ENCODE data around the gene CTU2.

DNA sequence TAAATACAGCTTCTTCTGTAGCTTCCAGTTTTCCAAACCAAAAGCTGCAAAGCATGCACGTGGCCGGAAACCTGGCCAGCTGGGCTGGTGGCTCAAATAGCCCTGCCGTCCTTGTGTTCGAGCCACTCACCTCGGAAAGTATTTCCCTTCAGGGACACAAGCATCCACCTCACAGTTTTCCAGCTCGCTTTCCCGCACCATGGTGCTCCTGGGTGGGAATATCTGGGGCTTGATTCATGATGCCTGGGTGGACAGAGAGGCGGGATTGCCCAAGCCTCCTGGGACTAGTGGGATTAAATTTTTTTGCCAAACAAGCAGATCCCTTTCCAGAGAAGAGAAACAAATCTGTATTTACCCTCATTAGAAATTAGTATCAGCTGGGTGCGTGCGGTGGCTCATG lies 36.3 kb upstream of the CTU2 start:
- TF ChIP-seq, protein P1, sequence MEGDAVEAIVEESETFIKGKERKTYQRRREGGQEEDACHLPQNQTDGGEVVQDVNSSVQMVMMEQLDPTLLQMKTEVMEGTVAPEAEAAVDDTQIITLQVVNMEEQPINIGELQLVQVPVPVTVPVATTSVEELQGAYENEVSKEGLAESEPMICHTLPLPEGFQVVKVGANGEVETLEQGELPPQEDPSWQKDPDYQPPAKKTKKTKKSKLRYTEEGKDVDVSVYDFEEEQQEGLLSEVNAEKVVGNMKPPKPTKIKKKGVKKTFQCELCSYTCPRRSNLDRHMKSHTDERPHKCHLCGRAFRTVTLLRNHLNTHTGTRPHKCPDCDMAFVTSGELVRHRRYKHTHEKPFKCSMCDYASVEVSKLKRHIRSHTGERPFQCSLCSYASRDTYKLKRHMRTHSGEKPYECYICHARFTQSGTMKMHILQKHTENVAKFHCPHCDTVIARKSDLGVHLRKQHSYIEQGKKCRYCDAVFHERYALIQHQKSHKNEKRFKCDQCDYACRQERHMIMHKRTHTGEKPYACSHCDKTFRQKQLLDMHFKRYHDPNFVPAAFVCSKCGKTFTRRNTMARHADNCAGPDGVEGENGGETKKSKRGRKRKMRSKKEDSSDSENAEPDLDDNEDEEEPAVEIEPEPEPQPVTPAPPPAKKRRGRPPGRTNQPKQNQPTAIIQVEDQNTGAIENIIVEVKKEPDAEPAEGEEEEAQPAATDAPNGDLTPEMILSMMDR (IDR thresholded peaks at IDR 0.05; ENCODE audit: low read depth, low read length, poor library complexity, severe bottlenecking): no peak
- TF ChIP-seq EZH2phosphoT487 (IDR thresholded peaks at IDR 0.05; ENCODE audit: borderline replicate concordance, low read length): no peak
